VCaP (cell line): ENCODE data around the gene SMC6.

Experiments used
- H3K27ac ChIP-seq: fragments of 450-650 bp; 2 replicates; pipeline ENCODE4 v1.5.1; 2017
- CTCF ChIP-seq: fragments of 450-650 bp; conservative IDR thresholded peaks from 2 replicates; pipeline ENCODE4 v1.5.1; 2017; ENCODE audit warnings: mild to moderate bottlenecking, moderate library complexity

The SMC6 gene

GRCh38 chr2:17664534-17664933, 89.1 kb downstream of the SMC6 start:
- no peak overlapping the region for H3K27ac ChIP-seq
- no peak for TF ChIP-seq CTCF

DNA sequence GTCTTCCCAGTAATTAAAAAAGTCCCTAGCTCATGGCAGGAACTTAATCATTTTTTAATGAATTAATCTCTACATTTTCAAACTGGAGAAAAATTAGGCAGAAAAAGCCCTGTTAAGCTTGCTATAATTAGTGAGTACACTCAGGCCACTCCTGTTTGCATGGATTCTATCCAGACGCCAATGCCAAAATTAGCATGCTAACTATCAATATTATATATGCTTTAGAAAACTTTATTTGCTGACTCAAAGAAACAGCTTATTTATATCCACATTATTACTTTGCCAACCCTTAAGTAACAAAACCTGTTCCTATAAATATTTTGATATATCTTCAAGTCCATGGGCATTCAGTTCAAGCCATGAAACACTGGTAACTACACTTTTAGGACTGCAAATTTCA, 90.9 kb downstream of the SMC6 start:
- no peak for TF ChIP-seq CTCF
- peak overlapping the region; percentile 32; the same call in 1 of the 2 replicates for H3K27ac ChIP-seq

DNA sequence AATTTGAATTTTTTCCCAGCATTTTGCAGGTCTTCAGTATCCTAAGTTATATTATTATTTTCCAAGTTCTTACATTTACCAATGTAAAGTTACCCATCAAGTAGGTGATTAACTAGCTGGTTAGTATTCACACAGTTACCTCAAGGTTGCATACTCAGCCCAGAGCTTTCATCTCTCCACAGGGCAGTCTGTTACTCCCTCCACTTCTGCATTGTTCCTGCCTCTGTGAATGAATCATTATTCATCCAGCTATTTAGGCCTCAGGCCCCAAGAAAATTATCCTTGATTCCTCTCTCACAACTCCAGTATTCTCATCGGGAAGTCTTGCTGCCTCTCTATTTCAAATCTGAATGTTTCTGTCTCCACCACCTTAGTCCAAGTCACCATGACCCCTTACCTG, 92.2 kb downstream of the SMC6 start:
- no peak overlapping the region for H3K27ac ChIP-seq
- no peak for TF ChIP-seq CTCF

DNA sequence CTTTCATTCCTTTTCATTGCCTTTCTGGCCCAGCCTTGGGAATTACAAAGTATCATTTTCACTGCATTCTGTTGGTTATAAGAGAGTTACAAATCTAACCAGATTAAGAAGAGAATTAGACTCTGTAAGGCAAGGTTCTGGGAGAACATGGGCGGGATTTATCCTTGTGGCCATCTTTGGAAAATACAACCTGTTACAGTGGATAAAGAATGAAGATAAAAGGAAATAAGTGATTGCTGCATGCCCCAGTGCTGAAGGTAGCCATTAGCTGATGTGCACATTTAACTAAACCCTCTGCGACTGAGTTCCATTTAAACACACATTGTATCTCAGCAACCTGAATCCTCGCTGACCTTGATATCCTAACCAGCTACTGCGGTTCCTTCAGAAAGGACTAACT, 93.4 kb downstream of the SMC6 start:
- no peak for TF ChIP-seq CTCF
- H3K27ac ChIP-seq = no peak overlapping the region

GRCh38 chr2:17658251-17658843, 95.3 kb downstream of the SMC6 start:
- no peak for TF ChIP-seq CTCF
- no peak overlapping the region for H3K27ac ChIP-seq

- no peak for TF ChIP-seq CTCF
- H3K27ac ChIP-seq = no peak overlapping the region
Measured at GRCh38 chr2:17657759-17658158, 95.9 kb downstream of the SMC6 start.

- no peak overlapping the region for H3K27ac ChIP-seq
- no peak for TF ChIP-seq CTCF
Measured at GRCh38 chr2:17652681-17653394, 100.8 kb downstream of the SMC6 start.
